OCI-LY3 (cell line): Measurements from ENCODE around the gene IQCH.

Source experiments
- H2AFZ ChIP-seq: fragments of 200-600, 300-600 bp; shearing (Covaris generic); 2 replicates; pipeline ENCODE4 v1.6.0; 2014; ENCODE audit warnings: antibody characterized with exemption, low read depth, low read length
- H3K27ac ChIP-seq: fragments of 200-600, 300-600 bp; sonication (generic); 2 replicates; pipeline ENCODE4 v1.5.1; 2014; ENCODE audit warnings: mild to moderate bottlenecking, low read length, moderate library complexity, mixed read lengths
- H3K27me3 ChIP-seq: fragments of 200-600, 300-600 bp; sonication (generic); 2 replicates; pipeline ENCODE4 v1.6.1; 2014; ENCODE audit warnings: low read depth, low read length, mixed read lengths
- H3K36me3 ChIP-seq: fragments of 200-600, 300-600 bp; sonication (generic); replicated peaks from 2 replicates; pipeline ENCODE3; 2014; ENCODE audit warnings: low read depth, low read length, mixed read lengths
- H3K4me1 ChIP-seq: fragments of 300-600, 200-600 bp; sonication (generic); 2 replicates; pipeline ENCODE4 v1.6.1; 2014; ENCODE audit warnings: low read length, mixed read lengths
- H3K4me2 ChIP-seq: fragments of 200-600, 300-600 bp; sonication (generic); 2 replicates; pipeline ENCODE4 v1.6.1; 2014; ENCODE audit warnings: low read length, mixed read lengths
- H3K4me3 ChIP-seq: fragments of 300-600, 200-600 bp; sonication (generic); 2 replicates; pipeline ENCODE4 v1.5.1; 2014; ENCODE audit warnings: antibody characterized with exemption, mild to moderate bottlenecking, low read length, moderate library complexity
- H3K79me2 ChIP-seq: fragments of 300-600, 200-600 bp; shearing (Covaris generic); 2 replicates; pipeline ENCODE4 v1.6.1; 2014; ENCODE audit warnings: mild to moderate bottlenecking, low read length, mixed read lengths
- H3K9ac ChIP-seq: fragments of 300-600, 200-600 bp; shearing (Covaris generic); 2 replicates; pipeline ENCODE4 v1.6.0; 2014; ENCODE audit warnings: mild to moderate bottlenecking, low read length, moderate library complexity
- H3K9me3 ChIP-seq: fragments of 200-600, 300-600 bp; shearing (Covaris generic); 2 replicates; pipeline ENCODE4 v1.6.1; 2014; ENCODE audit warnings: low read length, mixed read lengths; ENCODE audit not compliant: insufficient read depth
- H4K20me1 ChIP-seq: fragments of 200-600, 300-600 bp; sonication (generic); 2 replicates; pipeline ENCODE4 v1.6.1; 2016; ENCODE audit warnings: low read length, mixed read lengths; ENCODE audit not compliant: insufficient read depth
- CTCF ChIP-seq: fragments of 200-600, 300-600 bp; sonication (generic); IDR thresholded peaks from 2 replicates; pipeline ENCODE4 v1.5.1; 2014; ENCODE audit warnings: antibody characterized with exemption, low read length, low read depth
- EZH2phosphoT487 ChIP-seq: fragments of 200-600 bp; shearing (Covaris generic); IDR thresholded peaks from 2 replicates; pipeline ENCODE4 v1.6.1; 2018; ENCODE audit warnings: antibody characterized with exemption, mixed run types, low read depth

IQCH gene

GRCh38 chr15:67415181-67415580, 160.6 kb downstream of the IQCH start:
- H3K9me3 ChIP-seq, result no peaks in the 10 kb centered on the region
- TF ChIP-seq EZH2phosphoT487, result no peak
- no peak for TF ChIP-seq CTCF
- no peaks in the 10 kb centered on the region for H3K27me3 ChIP-seq
- H3K4me1 ChIP-seq, result no peaks in the 10 kb centered on the region
- no peak overlapping the region for H3K4me2 ChIP-seq
- H2AFZ ChIP-seq, result no peak overlapping the region
- H3K79me2 ChIP-seq, result no peaks in the 10 kb centered on the region
- no peak overlapping the region for H3K9ac ChIP-seq
- H3K4me3 ChIP-seq, result no peak overlapping the region
- H3K36me3 ChIP-seq, result no peaks in the 10 kb centered on the region
- no peak overlapping the region for H3K27ac ChIP-seq
- H4K20me1 ChIP-seq, result no peaks in the 10 kb centered on the region

GRCh38 chr15:67416891-67417290, 162.3 kb downstream of the IQCH start:
- Histone ChIP-seq H3K9me3 (no peaks in the 10 kb centered on the region), H3K4me1 (no peaks in the 10 kb centered on the region), H3K36me3 (no peaks in the 10 kb centered on the region), H2AFZ (no peak overlapping the region), H3K4me2 (no peak overlapping the region), H3K27ac (no peak overlapping the region), H3K4me3 (no peak overlapping the region), H4K20me1 (no peaks in the 10 kb centered on the region), H3K79me2 (no peaks in the 10 kb centered on the region), H3K27me3 (no peaks in the 10 kb centered on the region), H3K9ac (no peak overlapping the region)
- TF ChIP-seq CTCF, result no peak
- no peak for TF ChIP-seq EZH2phosphoT487

GRCh38 chr15:67419705-67420104, 165.1 kb downstream of the IQCH start:
- Histone ChIP-seq H2AFZ (no peak overlapping the region), H3K9me3 (no peaks in the 10 kb centered on the region), H3K79me2 (no peaks in the 10 kb centered on the region), H3K4me1 (no peaks in the 10 kb centered on the region), H3K4me2 (no peak overlapping the region), H3K9ac (no peak overlapping the region), H3K27me3 (no peaks in the 10 kb centered on the region), H3K36me3 (no peaks in the 10 kb centered on the region), H4K20me1 (no peaks in the 10 kb centered on the region), H3K27ac (no peak overlapping the region), H3K4me3 (no peak overlapping the region)
- no peak for TF ChIP-seq EZH2phosphoT487
- no peak for TF ChIP-seq CTCF

GRCh38 chr15:67420137-67420536, 165.6 kb downstream of the IQCH start:
- H3K9me3 ChIP-seq, result no peaks in the 10 kb centered on the region
- H3K27me3 ChIP-seq, result no peaks in the 10 kb centered on the region
- H3K79me2 ChIP-seq, result no peaks in the 10 kb centered on the region
- no peak overlapping the region for H3K4me2 ChIP-seq
- no peak for TF ChIP-seq EZH2phosphoT487
- TF ChIP-seq CTCF, result no peak
- H4K20me1 ChIP-seq, result no peaks in the 10 kb centered on the region
- no peak overlapping the region for H3K4me3 ChIP-seq
- no peak overlapping the region for H3K27ac ChIP-seq
- H3K36me3 ChIP-seq, result no peaks in the 10 kb centered on the region
- H3K4me1 ChIP-seq, result no peaks in the 10 kb centered on the region
- H2AFZ ChIP-seq, result no peak overlapping the region
- H3K9ac ChIP-seq, result no peak overlapping the region
